H1 (cell line): ENCODE results near the gene CMKLR1. TPM values are rescaled to one million over a fixed set of nuclear protein-coding genes. Genes with fewer than 3 reads are reported as not detected.

Experiments used
- CTCF ChIA-PET: fragments of 300-600 bp; sonication (Branson Sonifier 250); formaldehyde crosslinking; loops from one replicate; lab custom pipeline; 2021; ENCODE audit not compliant: partially characterized antibody; lab: Charles Lee
- POLR2A ChIA-PET: fragments of 300-600 bp; sonication (Branson Sonifier 250); formaldehyde crosslinking; loops from one replicate; lab custom pipeline; 2021; ENCODE audit warnings: inconsistent platforms; ENCODE audit not compliant: partially characterized antibody; lab: Charles Lee
- DNase-seq, 2 experiments: peaks; one replicate each; pipeline versions ENCODE4 v3.0.0 to v3.0.0-alpha.2; 2010 to 2022; ENCODE audit warnings: low spot score in 2 of 2, low read depth in 1 of 2, mixed read lengths in 1 of 2
- FAIRE-seq: peaks from 2 replicates; lab custom pipeline; 2011; peaks lifted over from hg19 to GRCh38; lab: Jason Lieb, UNC
- H2AFZ ChIP-seq: 2 replicates; pipeline ENCODE4 v1.8.1; 2012; ENCODE audit warnings: low read length, inconsistent platforms
- H2AK5ac ChIP-seq: 2 replicates; pipeline ENCODE4 v1.6.1; 2013; ENCODE audit warnings: low read depth, low read length
- H2BK120ac ChIP-seq: replicated peaks from 2 replicates; pipeline ENCODE3; 2013; ENCODE audit warnings: low read depth, low read length, inconsistent platforms
- H2BK12ac ChIP-seq: 2 replicates; pipeline ENCODE4 v1.6.1; 2013; ENCODE audit warnings: low read depth, low read length
- H2BK15ac ChIP-seq: 2 replicates; pipeline ENCODE4 v1.6.1; 2013; ENCODE audit warnings: low read length
- H2BK20ac ChIP-seq: 2 replicates; pipeline ENCODE4 v1.6.1; 2013; ENCODE audit warnings: low read length
- H2BK5ac ChIP-seq: 2 replicates; pipeline ENCODE4 v1.6.1; 2013; ENCODE audit warnings: low read depth, low read length
- H3K14ac ChIP-seq: 2 replicates; pipeline ENCODE4 v1.6.1; 2013; ENCODE audit warnings: inconsistent platforms; ENCODE audit not compliant: insufficient read length
- H3K18ac ChIP-seq: 2 replicates; pipeline ENCODE4 v1.6.1; 2013; ENCODE audit warnings: low read length; ENCODE audit errors: extremely low read depth
- H3K23ac ChIP-seq: 2 replicates; pipeline ENCODE4 v1.6.1; 2013; ENCODE audit warnings: inconsistent platforms; ENCODE audit not compliant: insufficient read length
- H3K23me2 ChIP-seq: 2 replicates; pipeline ENCODE4 v1.6.1; 2013; ENCODE audit warnings: low read depth, low read length
- H3K27ac ChIP-seq: 2 replicates; pipeline ENCODE4 v1.6.1; 2011; ENCODE audit warnings: low read depth, low read length, inconsistent platforms
- H3K27me3 ChIP-seq, 4 experiments: replicated peaks in 1 of 4; 1 replicate in 1 of 4; 2 replicates in 3 of 4; pipeline versions ENCODE4 v1.6.1 to v1.8.1; 2011 to 2013; ENCODE audit warnings: low read length in 3 of 4, mild to moderate bottlenecking in 3 of 4, inconsistent platforms in 2 of 4, mixed read lengths in 2 of 4, moderate library complexity in 1 of 4; ENCODE audit not compliant: control insufficient read depth in 3 of 4, insufficient read depth in 3 of 4; ENCODE audit errors: extremely low read depth in 1 of 4
- H3K36me3 ChIP-seq, 4 experiments: 2 replicates each; pipeline versions ENCODE4 v1.6.1 to v1.8.1; 2011 to 2013; ENCODE audit warnings: mild to moderate bottlenecking in 4 of 4, low read length in 3 of 4, moderate library complexity in 2 of 4, control low read depth in 1 of 4, inconsistent platforms in 1 of 4; ENCODE audit not compliant: insufficient read depth in 4 of 4, control insufficient read depth in 2 of 4
- H3K4ac ChIP-seq: replicated peaks from 2 replicates; pipeline ENCODE3; 2013; ENCODE audit warnings: low read length, low read depth, mixed read lengths, inconsistent platforms; ENCODE audit not compliant: insufficient read length
- H3K4me1 ChIP-seq, 4 experiments: replicated peaks in 1 of 4; 1 replicate in 1 of 4; 2 replicates in 3 of 4; pipeline versions ENCODE4 v1.6.1 to v1.8.1; 2011 to 2013; ENCODE audit warnings: low read length in 3 of 4, inconsistent platforms in 2 of 4, mixed read lengths in 1 of 4; ENCODE audit not compliant: insufficient read depth in 4 of 4, control insufficient read depth in 3 of 4
- H3K4me2 ChIP-seq, 2 experiments: 2 replicates each; pipeline versions ENCODE4 v1.6.1 to v1.8.1; 2011 to 2013; ENCODE audit warnings: low read depth in 2 of 2, low read length in 2 of 2, control low read depth in 1 of 2, inconsistent platforms in 1 of 2, mild to moderate bottlenecking in 1 of 2; ENCODE audit not compliant: insufficient read depth in 1 of 2
- H3K4me3 ChIP-seq, 4 experiments: fragments of 200-600, 300-600 bp in 1 of 4; sonication (generic), shearing (Covaris generic), sonication (Bioruptor Twin) in 1 of 4; 2 replicates each; pipeline versions ENCODE4 v1.5.1 to v1.8.1; 2011 to 2016; ENCODE audit warnings: low read length in 4 of 4, low read depth in 3 of 4, control low read depth in 2 of 4, inconsistent platforms in 2 of 4, mild to moderate bottlenecking in 2 of 4, mixed read lengths in 1 of 4, moderate library complexity in 1 of 4; ENCODE audit not compliant: insufficient read depth in 2 of 4; ENCODE audit errors: extremely low read depth in 1 of 4
- H3K56ac ChIP-seq: replicated peaks from 2 replicates; pipeline ENCODE3; 2013; ENCODE audit warnings: low read depth, mild to moderate bottlenecking, mixed read lengths, low read length, inconsistent platforms; ENCODE audit not compliant: insufficient read length
- H3K79me1 ChIP-seq: 2 replicates; pipeline ENCODE4 v1.6.1; 2013; ENCODE audit warnings: low read depth, low read length, control low read depth
- H3K79me2 ChIP-seq, 2 experiments: 2 replicates each; pipeline versions ENCODE4 v1.6.1 to v1.8.1; 2012 to 2013; ENCODE audit warnings: low read length in 2 of 2, mild to moderate bottlenecking in 2 of 2, inconsistent platforms in 1 of 2; ENCODE audit not compliant: insufficient read depth in 2 of 2, control insufficient read depth in 1 of 2
- H3K9ac ChIP-seq, 4 experiments: replicated peaks in 1 of 4; 1 replicate in 1 of 4; 2 replicates in 3 of 4; pipeline versions ENCODE4 v1.6.1 to v1.8.1; 2011 to 2013; ENCODE audit warnings: low read depth in 3 of 4, low read length in 3 of 4, control low read depth in 2 of 4, mild to moderate bottlenecking in 2 of 4, moderate library complexity in 2 of 4, inconsistent platforms in 1 of 4; ENCODE audit errors: extremely low read depth in 1 of 4
- H3K9me3 ChIP-seq, 2 experiments: 2 replicates each; pipeline versions ENCODE4 v1.6.1 to v1.8.1; 2012 to 2013; ENCODE audit warnings: mild to moderate bottlenecking in 2 of 2, moderate library complexity in 2 of 2, control low read depth in 1 of 2, inconsistent platforms in 1 of 2, low read depth in 1 of 2, low read length in 1 of 2, mixed read lengths in 1 of 2; ENCODE audit not compliant: insufficient read depth in 2 of 2
- H4K20me1 ChIP-seq, 2 experiments: replicated peaks in 1 of 2; 2 replicates each; pipeline versions ENCODE3 to v1.8.1; 2011 to 2013; ENCODE audit warnings: inconsistent platforms in 2 of 2, low read length in 2 of 2, mild to moderate bottlenecking in 1 of 2; ENCODE audit not compliant: insufficient read depth in 2 of 2, control insufficient read depth in 1 of 2
- H4K5ac ChIP-seq: 2 replicates; pipeline ENCODE4 v1.6.1; 2013; ENCODE audit warnings: low read length, low read depth, mixed read lengths, inconsistent platforms; ENCODE audit not compliant: insufficient read length
- H4K8ac ChIP-seq: 2 replicates; pipeline ENCODE4 v1.8.0; 2013; ENCODE audit warnings: mild to moderate bottlenecking, moderate library complexity, low read length, inconsistent platforms; ENCODE audit not compliant: insufficient read depth; ENCODE audit errors: extremely low read depth
- H4K91ac ChIP-seq: replicated peaks from 2 replicates; pipeline ENCODE3; 2013; ENCODE audit warnings: low read length, mixed read lengths, inconsistent platforms; ENCODE audit not compliant: insufficient read length
- BACH1 ChIP-seq: IDR thresholded peaks from 2 replicates; pipeline ENCODE4 v1.6.1; 2012; ENCODE audit warnings: low read length, improper control_type of control experiment
- CHD1 ChIP-seq: IDR thresholded peaks from 2 replicates; pipeline ENCODE4 v1.6.1; 2012; ENCODE audit warnings: low read depth, low read length, improper control_type of control experiment
- CREB1 ChIP-seq: IDR thresholded peaks from 2 replicates; pipeline ENCODE4 v1.6.1; 2012; ENCODE audit warnings: inconsistent platforms
- EGR1 ChIP-seq: IDR thresholded peaks from 2 replicates; pipeline ENCODE4 v1.6.1; 2011; ENCODE audit warnings: low read depth, low read length, borderline replicate concordance
- EZH2 ChIP-seq: fragments of 200-600 bp; sonication (generic); IDR thresholded peaks from 2 replicates; pipeline ENCODE4 v1.7.1; 2012; ENCODE audit warnings: low read depth, mild to moderate bottlenecking, moderate library complexity, low read length, inconsistent platforms; ENCODE audit not compliant: severe bottlenecking
- MAFK ChIP-seq: IDR thresholded peaks from 2 replicates; pipeline ENCODE4 v1.6.1; 2012; ENCODE audit warnings: low read depth, mild to moderate bottlenecking, improper control_type of control experiment, low read length
- SIRT6 ChIP-seq: IDR thresholded peaks from one replicate; pipeline ENCODE4 v1.7.1; 2012; ENCODE audit warnings: low read length, inconsistent platforms
- TAF1 ChIP-seq: IDR thresholded peaks from 2 replicates; pipeline ENCODE4 v1.6.1; 2011; ENCODE audit warnings: mild to moderate bottlenecking, low read depth, low read length
- WGBS, 2 experiments: shearing (Covaris generic) in 1 of 2; methylation state at CpG; one replicate each; pipeline versions ENCODE4 v1.1.6 to v1.1.7; 2013 to 2015; ENCODE audit warnings: low lambda C conversion rate in 2 of 2, mixed read lengths in 2 of 2, inconsistent platforms in 1 of 2, low coverage in 1 of 2, missing lambda C conversion rate in 1 of 2; ENCODE audit not compliant: insufficient replicate concordance in 2 of 2, insufficient coverage in 1 of 2, insufficient read length in 1 of 2; ENCODE audit errors: extremely low coverage in 1 of 2, missing lambda C conversion rate in 1 of 2; 5-methylcytosine and 5-hydroxymethylcytosine counted together
- polyA plus RNA-seq, 7 experiments: library from polyadenylated mRNA; depleted of rRNA in 3 of 7; stranded (reverse) in 5 of 7; unstranded in 2 of 7; fragments of >200 nt in 5 of 7; fragments of 200-250 nt in 2 of 7; gene quantifications; 1 replicate in 5 of 7; 2 replicates in 1 of 7; 4 replicates in 1 of 7; pipeline versions ENCODE4 v1.2.1 to v1.2.3, GENCODE V29; 2011 to 2013; ENCODE audit warnings: missing spikeins in 2 of 7, mixed read lengths in 2 of 7
- total RNA-seq: library from RNA; stranded (reverse); fragmentation: NEBNext Ultra II Directional; extraction: Animal tissue kit (Norgen Biotek cat#: 25700); gene quantifications from 2 replicates; pipeline ENCODE4 v1.2.1, GENCODE V29; 2021

The CMKLR1 gene
- total and polyA plus RNA-seq, 2 of the 8 experiments (the other 6 are each of a cell fraction or from before 2014, with no cell fraction given): 2.1 to 2.8 TPM

DNA sequence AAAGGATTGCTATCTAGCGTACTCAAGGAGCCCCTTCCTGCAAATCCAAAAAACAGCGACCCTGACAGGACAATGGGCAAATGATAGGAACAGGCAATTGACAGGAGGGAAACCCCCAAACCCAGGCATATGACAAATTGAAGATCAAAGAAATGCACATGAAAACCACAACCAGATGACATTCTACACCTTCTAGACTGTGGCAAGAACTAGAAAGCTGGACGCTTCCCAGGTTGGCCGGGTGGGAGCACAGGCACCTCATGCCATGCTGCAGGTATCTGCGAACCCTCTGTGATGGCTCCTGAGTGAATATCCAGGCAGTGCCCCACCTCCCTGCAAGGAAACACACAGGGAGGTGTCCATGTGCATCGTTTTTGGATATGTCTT is 37.1 kb downstream of the CMKLR1 start:
- Histone ChIP-seq H2BK5ac (0 out of 2 replicates have a peak overlapping the region, but pooled peaks have one; percentile 26), H2BK120ac (no peak overlapping the region), H2AFZ (no peak overlapping the region), H3K9me3 (no peaks in the 10 kb centered on the region), H2AK5ac (peak overlapping the region; percentile 88; the same call in 1 of the 2 replicates), H3K23me2 (no peaks in the 10 kb centered on the region), H3K4me2 (no peak overlapping the region), H3K4me3 (no peak overlapping the region), H3K4ac (no peak overlapping the region), H3K36me3 (no peaks in the 10 kb centered on the region), H4K91ac (peak overlapping the region; percentile 69), H2BK12ac (peak overlapping the region; percentile 94; the same call in 1 of the 2 replicates), H3K9ac (no peak overlapping the region), H4K5ac (no peak overlapping the region), H3K23ac (no peak overlapping the region), H4K8ac (no peak overlapping the region), H2BK20ac (no peak overlapping the region), H3K18ac (no peak overlapping the region), H3K4me1 (peaks cover 2 to 26% (median 14%) of the 10 kb centered on the region in 4 experiments)
- 87% methylated on average over 6 of the region's 6 CpGs; no CpG with 5 or more reads in 1 of the 2 experiments for WGBS, 2 experiments
- FAIRE-seq (no peak), DNase-seq (no peak)
- POLR2A ChIA-PET: interaction anchor here (1.6 kb wide), 1 partner anchor 12 kb away, joined by 3 read pairs; no protein-coding TSS in a partner anchor
- TF ChIP-seq CHD1 (no peak), BACH1 (no peak), EZH2 (no peak), TAF1 (no peak), EGR1 (no peak), SIRT6 (no peak), CREB1 (no peak), MAFK (no peak)
- TF ChIP-seq, all 59 proteins: peak for 0
- no peaks in the 10 kb centered on the region for H3K27me3 ChIP-seq
- H2BK15ac ChIP-seq: 0 out of 2 replicates have a peak overlapping the region, but pooled peaks have one; percentile 33
- H3K14ac ChIP-seq: no peak overlapping the region
- CTCF ChIA-PET: interaction anchor here (1.1 kb wide), 1 partner anchor 66 kb away, joined by 3 read pairs; no protein-coding TSS in a partner anchor
- no peak overlapping the region for H3K27ac ChIP-seq
- no peaks in the 10 kb centered on the region; the same call in 1 of the 2 replicates for H3K79me1 ChIP-seq
- no peaks in the 10 kb centered on the region for H3K79me2 ChIP-seq
- no peaks in the 10 kb centered on the region for H4K20me1 ChIP-seq
- no peak overlapping the region for H3K56ac ChIP-seq
